Measurements from ENCODE around the gene ACOT7. TPM values are rescaled to one million over a fixed set of nuclear protein-coding genes. Genes with fewer than 3 reads are reported as not detected.

ACOT7 gene
- total and polyA plus RNA-seq, 2 experiments from 2014 or later: 167 to 169 TPM

- no peak overlapping the region for H2AFZ ChIP-seq
- no peaks in the 10 kb centered on the region; the same call in 1 of the 2 replicates for H3F3A ChIP-seq (replicated peaks; ENCODE audit: low read depth)
- H3K27me3 Mint-ChIP-seq (ENCODE audit: insufficient read depth, low read depth, poor library complexity): peaks cover 36% of the 10 kb centered on the region
- no peak overlapping the region for H3K4me2 ChIP-seq
- no peaks in the 10 kb centered on the region for H3K9me2 ChIP-seq (ENCODE audit: insufficient read depth)
- no peak overlapping the region for H3K27ac ChIP-seq (ENCODE audit: low read depth)
- H3K4me3 ChIP-seq: no peak overlapping the region
- H3K4me1 ChIP-seq (ENCODE audit: insufficient read depth): no peaks in the 10 kb centered on the region
- no peaks in the 10 kb centered on the region; the same call in 1 of the 2 replicates for H4K20me1 ChIP-seq (replicated peaks; ENCODE audit: insufficient read depth)
- H3K4me1 Mint-ChIP-seq: no peaks in the 10 kb centered on the region
- DNase-seq (ENCODE audit: low spot score) (no peak), ATAC-seq (no peak)
- H3K36me3 ChIP-seq (ENCODE audit: insufficient read depth): no peaks in the 10 kb centered on the region
- no peak for TF ChIP-seq ZNF331 (CRISPR knock-in tag; IDR thresholded peaks at IDR 0.05; ENCODE audit: low read depth)
- no peak for TF ChIP-seq NANOG (IDR thresholded peaks at IDR 0.05; ENCODE audit: borderline replicate concordance)
- TF ChIP-seq EZH2phosphoT487 (IDR thresholded peaks at IDR 0.05; ENCODE audit: unreplicated experiment): no peak
- no peak for TF ChIP-seq CTCF (conservative IDR thresholded peaks at IDR 0.05; ENCODE audit: low read depth in 2 of 2)
- TF ChIP-seq CREB1 (CRISPR knock-in tag; IDR thresholded peaks at IDR 0.05; ENCODE audit: low read depth): no peak
- TF ChIP-seq, protein P1, sequence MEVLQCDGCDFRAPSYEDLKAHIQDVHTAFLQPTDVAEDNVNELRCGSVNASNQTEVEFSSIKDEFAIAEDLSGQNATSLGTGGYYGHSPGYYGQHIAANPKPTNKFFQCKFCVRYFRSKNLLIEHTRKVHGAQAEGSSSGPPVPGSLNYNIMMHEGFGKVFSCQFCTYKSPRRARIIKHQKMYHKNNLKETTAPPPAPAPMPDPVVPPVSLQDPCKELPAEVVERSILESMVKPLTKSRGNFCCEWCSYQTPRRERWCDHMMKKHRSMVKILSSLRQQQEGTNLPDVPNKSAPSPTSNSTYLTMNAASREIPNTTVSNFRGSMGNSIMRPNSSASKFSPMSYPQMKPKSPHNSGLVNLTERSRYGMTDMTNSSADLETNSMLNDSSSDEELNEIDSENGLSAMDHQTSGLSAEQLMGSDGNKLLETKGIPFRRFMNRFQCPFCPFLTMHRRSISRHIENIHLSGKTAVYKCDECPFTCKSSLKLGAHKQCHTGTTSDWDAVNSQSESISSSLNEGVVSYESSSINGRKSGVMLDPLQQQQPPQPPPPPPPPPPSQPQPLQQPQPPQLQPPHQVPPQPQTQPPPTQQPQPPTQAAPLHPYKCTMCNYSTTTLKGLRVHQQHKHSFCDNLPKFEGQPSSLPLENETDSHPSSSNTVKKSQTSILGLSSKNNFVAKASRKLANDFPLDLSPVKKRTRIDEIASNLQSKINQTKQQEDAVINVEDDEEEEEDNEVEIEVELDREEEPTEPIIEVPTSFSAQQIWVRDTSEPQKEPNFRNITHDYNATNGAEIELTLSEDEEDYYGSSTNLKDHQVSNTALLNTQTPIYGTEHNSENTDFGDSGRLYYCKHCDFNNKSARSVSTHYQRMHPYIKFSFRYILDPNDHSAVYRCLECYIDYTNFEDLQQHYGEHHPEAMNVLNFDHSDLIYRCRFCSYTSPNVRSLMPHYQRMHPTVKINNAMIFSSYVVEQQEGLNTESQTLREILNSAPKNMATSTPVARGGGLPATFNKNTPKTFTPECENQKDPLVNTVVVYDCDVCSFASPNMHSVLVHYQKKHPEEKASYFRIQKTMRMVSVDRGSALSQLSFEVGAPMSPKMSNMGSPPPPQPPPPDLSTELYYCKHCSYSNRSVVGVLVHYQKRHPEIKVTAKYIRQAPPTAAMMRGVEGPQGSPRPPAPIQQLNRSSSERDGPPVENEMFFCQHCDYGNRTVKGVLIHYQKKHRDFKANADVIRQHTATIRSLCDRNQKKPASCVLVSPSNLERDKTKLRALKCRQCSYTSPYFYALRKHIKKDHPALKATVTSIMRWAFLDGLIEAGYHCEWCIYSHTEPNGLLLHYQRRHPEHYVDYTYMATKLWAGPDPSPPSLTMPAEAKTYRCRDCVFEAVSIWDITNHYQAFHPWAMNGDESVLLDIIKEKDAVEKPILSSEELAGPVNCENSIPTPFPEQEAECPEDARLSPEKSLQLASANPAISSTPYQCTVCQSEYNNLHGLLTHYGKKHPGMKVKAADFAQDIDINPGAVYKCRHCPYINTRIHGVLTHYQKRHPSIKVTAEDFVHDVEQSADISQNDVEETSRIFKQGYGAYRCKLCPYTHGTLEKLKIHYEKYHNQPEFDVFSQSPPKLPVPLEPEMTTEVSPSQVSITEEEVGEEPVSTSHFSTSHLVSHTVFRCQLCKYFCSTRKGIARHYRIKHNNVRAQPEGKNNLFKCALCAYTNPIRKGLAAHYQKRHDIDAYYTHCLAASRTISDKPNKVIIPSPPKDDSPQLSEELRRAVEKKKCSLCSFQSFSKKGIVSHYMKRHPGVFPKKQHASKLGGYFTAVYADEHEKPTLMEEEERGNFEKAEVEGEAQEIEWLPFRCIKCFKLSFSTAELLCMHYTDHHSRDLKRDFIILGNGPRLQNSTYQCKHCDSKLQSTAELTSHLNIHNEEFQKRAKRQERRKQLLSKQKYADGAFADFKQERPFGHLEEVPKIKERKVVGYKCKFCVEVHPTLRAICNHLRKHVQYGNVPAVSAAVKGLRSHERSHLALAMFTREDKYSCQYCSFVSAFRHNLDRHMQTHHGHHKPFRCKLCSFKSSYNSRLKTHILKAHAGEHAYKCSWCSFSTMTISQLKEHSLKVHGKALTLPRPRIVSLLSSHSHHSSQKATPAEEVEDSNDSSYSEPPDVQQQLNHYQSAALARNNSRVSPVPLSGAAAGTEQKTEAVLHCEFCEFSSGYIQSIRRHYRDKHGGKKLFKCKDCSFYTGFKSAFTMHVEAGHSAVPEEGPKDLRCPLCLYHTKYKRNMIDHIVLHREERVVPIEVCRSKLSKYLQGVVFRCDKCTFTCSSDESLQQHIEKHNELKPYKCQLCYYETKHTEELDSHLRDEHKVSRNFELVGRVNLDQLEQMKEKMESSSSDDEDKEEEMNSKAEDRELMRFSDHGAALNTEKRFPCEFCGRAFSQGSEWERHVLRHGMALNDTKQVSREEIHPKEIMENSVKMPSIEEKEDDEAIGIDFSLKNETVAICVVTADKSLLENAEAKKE (CRISPR knock-in tag; IDR thresholded peaks at IDR 0.05): no peak
- TF ChIP-seq REST (IDR thresholded peaks at IDR 0.05; ENCODE audit: unreplicated experiment): no peak
- no peak for TF ChIP-seq EZH2 (IDR thresholded peaks at IDR 0.05; ENCODE audit: low read depth, unreplicated experiment)
- TF ChIP-seq POLR2AphosphoS5 (IDR thresholded peaks at IDR 0.05; ENCODE audit: low read depth): no peak
- no peak for TF ChIP-seq STAT1 (IDR thresholded peaks at IDR 0.05; ENCODE audit: unreplicated experiment)
- no peaks in the 10 kb centered on the region for H3K79me2 ChIP-seq (replicated peaks; ENCODE audit: insufficient read depth)
- H3K9me3 Mint-ChIP-seq: no peaks in the 10 kb centered on the region; the same call in 2 of the 3 replicates
- H3K4me3 Mint-ChIP-seq: no peak overlapping the region
- peaks cover 35% of the 10 kb centered on the region for H3K27me3 ChIP-seq (ENCODE audit: insufficient read depth)
- H3K36me3 Mint-ChIP-seq (ENCODE audit: low read depth): no peaks in the 10 kb centered on the region
- no peak overlapping the region for H3K27ac Mint-ChIP-seq
These were observed 140.2 kb downstream of the ACOT7 start for GRCh38 chr1:6253380-6253779.

All from GM23338 (cell line).